HPDE6-E6E7 (cell line): Measurements from ENCODE around the gene PCDHB9.
"Not testable (repeated sequence)": the region's sequence is repeated elsewhere in the genome, so short reads cannot be mapped to it uniquely, and the experiment has no call there.

Experiments
- DNase-seq: peaks from one replicate; pipeline ENCODE4 v3.0.0; 2011; ENCODE audit warnings: missing footprints; ENCODE audit errors: extremely low spot score

Gene PCDHB9

GRCh38 chr5:141186897-141187512 lies at the start of gene PCDHB9:
Gene PCDHB9, plus strand, starts transcription at chr5:141187161. Its CDS starts 158 bp downstream, at chr5:141187319.
- DNase-seq, result no peak

GRCh38 chr5:141137346-141137745 lies 49.6 kb upstream of the PCDHB9 start:
- not testable (repeated sequence) for DNase-seq

- DNase-seq, result no peak
Measured at GRCh38 chr5:141149812-141150211, 37.1 kb upstream of the PCDHB9 start, which contains the start of gene PCDHB6. Gene PCDHB6, plus strand, starts transcription at chr5:141150057. Its CDS starts 201 bp downstream, at chr5:141150258.

- DNase-seq, result no peak
Measured at GRCh38 chr5:141150224-141150992, 36.6 kb upstream of the PCDHB9 start.

GRCh38 chr5:141150993-141151325 lies 36.0 kb upstream of the PCDHB9 start:
- no peak for DNase-seq

GRCh38 chr5:141151632-141152031 lies 35.3 kb upstream of the PCDHB9 start:
- DNase-seq, result not testable (repeated sequence)

- not testable (repeated sequence) for DNase-seq
Measured at GRCh38 chr5:141152096-141152495, 34.9 kb upstream of the PCDHB9 start.

- no peak for DNase-seq
Measured at GRCh38 chr5:141155540-141156374, 31.2 kb upstream of the PCDHB9 start.

- DNase-seq, result not testable (repeated sequence)
Measured at GRCh38 chr5:141157356-141157755, 29.6 kb upstream of the PCDHB9 start.

GRCh38 chr5:141157901-141158300 lies 29.1 kb upstream of the PCDHB9 start:
- not testable (repeated sequence) for DNase-seq

- DNase-seq, result no peak
Measured at GRCh38 chr5:141172381-141173204, 14.4 kb upstream of the PCDHB9 start, which contains the start of gene PCDHB7. Gene PCDHB7, plus strand, starts transcription at chr5:141172644. Its CDS starts 192 bp downstream, at chr5:141172836.

- DNase-seq, result not testable (repeated sequence)
Measured at GRCh38 chr5:141174291-141175104, 12.5 kb upstream of the PCDHB9 start.

- no peak for DNase-seq
Measured at GRCh38 chr5:141175933-141176332, 11.0 kb upstream of the PCDHB9 start.

- DNase-seq, result not testable (repeated sequence)
Measured at GRCh38 chr5:141177577-141178191, 9.3 kb upstream of the PCDHB9 start, which contains the start of gene PCDHB8. Gene PCDHB8, plus strand, starts transcription at chr5:141177790. Its CDS starts 245 bp downstream, at chr5:141178035.

- DNase-seq, result not testable (repeated sequence)
Measured at GRCh38 chr5:141179371-141179770, 7.6 kb upstream of the PCDHB9 start.

- not testable (repeated sequence) for DNase-seq
Measured at GRCh38 chr5:141179876-141180275, 7.1 kb upstream of the PCDHB9 start.

- no peak for DNase-seq
Measured at GRCh38 chr5:141180313-141180712, 6.6 kb upstream of the PCDHB9 start.

- DNase-seq, result no peak
Measured at GRCh38 chr5:141182248-141182647, 4.7 kb upstream of the PCDHB9 start, which contains the start of gene PCDHB16. Gene PCDHB16, plus strand, starts transcription at chr5:141182387. Its CDS starts 173 bp downstream, at chr5:141182560.

GRCh38 chr5:141184117-141184855 lies 2.7 kb upstream of the PCDHB9 start:
- DNase-seq, result not testable (repeated sequence)
